Left lobe of liver (tissue), 2 donors: ENCODE data around the gene ALAS1. TPM values are rescaled to one million over a fixed set of nuclear protein-coding genes. Genes with fewer than 3 reads are reported as not detected.

ENCODE experiments used
- ATAC-seq: fragments of 200-7000 bp; cut with Tn5 transposase; one replicate; pipeline ENCODE4 v1.9.1; 2020; ENCODE audit warnings: mild to moderate bottlenecking, moderate library complexity
- DNase-seq: peaks from one replicate; pipeline ENCODE4 v3.0.0-alpha.2; 2020; ENCODE audit warnings: low spot score
- total RNA-seq: library from RNA; stranded (reverse); gene quantifications from one replicate; pipeline ENCODE4 v1.2.1, GENCODE V29; 2021
- donor health status: DM: no; HTN: no; CAD: no; lungs with moderate emphysema.
- donor health status: DM: no; HTN: yes; CAD: no.

Gene ALAS1
- total RNA-seq, 1 donor from 2014 or later, result 187 TPM

DNA sequence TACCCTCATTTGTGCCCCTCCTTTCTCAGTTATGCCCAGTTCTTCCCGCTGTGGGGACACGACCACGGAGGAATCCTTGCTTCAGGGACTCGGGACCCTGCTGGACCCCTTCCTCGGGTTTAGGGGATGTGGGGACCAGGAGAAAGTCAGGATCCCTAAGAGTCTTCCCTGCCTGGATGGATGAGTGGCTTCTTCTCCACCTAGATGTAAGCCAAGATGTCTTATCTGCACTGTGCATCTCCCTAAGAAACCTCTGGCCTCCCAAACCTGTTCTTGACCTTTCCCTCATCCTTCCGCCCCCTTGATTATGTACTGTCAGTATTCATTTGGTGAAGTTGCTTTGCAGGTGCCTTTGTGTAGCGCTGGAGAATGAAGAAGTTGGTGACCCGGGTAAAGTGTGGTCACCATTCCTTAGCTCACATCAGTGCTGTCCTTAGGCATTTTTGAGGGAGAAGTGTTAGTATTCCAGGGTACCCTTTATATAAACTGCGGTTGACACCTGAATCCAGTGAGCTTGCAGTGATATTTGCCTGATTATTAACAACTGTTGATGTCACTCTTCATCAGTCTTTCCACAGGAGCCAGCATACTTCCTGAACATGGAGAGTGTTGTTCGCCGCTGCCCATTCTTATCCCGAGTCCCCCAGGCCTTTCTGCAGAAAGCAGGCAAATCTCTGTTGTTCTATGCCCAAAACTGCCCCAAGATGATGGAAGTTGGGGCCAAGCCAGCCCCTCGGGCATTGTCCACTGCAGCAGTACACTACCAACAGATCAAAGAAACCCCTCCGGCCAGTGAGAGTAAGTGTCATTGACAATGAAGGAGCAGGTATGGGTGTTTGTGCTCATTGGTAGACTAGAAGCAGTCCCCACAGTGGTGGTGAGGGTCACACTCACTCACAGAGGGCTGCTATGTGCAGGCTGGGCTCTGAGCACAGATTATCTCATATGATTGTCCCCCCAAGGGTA lies 966 bp downstream of the ALAS1 start:
- DNase-seq (no peak), ATAC-seq (peak; percentile 8)

DNA sequence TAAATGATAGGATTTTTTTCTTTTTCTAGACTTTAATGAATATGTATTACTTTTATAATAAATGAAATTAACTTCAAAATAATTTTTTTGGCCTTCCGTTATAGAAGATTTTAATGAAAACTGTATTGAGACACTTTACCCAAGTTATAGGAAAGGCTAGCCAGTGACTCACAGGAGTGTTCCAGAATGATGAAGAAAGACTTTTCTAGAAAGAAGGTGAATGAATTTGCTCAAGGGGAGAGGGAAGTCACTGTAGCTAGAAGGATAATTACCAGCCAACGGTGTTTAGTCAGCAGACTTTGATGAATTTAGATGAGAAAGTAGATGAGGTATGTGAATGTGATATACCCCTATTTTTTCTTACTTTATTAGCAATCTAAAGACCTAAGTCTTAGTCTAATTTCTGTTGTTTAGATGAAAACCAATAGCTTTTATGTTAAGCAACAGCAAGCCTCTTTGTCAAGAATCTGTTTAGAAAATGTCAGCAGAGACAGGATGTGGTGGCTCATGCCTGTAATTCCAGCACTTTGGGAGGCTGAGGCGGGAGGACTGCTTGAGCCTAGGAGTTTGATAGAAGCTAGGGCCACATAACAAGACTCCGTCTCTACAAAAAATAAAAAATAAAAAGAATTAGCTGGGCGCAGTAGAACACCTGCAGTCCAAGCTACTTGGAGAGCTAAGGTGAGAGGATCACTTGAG lies 3.2 kb downstream of the ALAS1 start:
- DNase-seq, result no peak
- no peak for ATAC-seq

DNA sequence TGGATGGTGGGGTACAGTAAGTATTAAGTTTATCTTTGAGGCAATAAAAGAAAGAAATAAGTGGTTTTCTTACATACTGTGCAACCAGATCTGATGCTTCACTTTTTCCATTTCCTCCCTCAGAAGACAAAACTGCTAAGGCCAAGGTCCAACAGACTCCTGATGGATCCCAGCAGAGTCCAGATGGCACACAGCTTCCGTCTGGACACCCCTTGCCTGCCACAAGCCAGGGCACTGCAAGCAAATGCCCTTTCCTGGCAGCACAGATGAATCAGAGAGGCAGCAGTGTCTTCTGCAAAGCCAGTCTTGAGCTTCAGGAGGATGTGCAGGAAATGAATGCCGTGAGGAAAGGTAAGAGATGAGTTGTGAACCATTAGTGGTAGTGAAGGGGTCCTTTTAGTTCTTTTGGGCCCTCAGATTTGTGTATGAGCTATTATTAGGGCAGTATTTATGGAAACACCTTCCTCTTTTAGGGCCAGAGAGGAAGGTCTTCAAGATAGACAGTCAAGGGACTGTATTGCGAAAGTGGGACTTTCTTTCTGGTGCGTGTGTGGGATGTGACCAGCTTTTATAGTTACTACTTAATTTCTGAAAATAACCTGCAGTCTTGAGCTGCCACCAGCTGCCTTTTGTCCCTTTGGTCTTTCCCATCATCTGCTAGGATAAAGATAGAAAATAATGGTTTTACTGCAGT lies 4.6 kb downstream of the ALAS1 start:
- DNase-seq (no peak), ATAC-seq (peak; percentile 5)

DNA sequence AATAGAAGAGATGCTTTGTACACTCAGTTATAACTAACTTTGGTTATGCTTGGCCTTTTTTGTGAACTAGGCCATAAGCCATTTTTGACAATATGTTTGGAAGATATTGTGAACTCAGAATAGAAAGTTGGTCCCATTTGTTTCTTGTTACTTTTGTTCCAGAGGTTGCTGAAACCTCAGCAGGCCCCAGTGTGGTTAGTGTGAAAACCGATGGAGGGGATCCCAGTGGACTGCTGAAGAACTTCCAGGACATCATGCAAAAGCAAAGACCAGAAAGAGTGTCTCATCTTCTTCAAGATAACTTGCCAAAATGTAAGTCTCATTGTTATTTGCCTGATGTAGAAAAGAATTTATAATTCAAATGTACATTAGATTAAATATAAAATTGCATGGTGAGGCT lies 5.7 kb downstream of the ALAS1 start:
- DNase-seq (no peak), ATAC-seq (no peak)

DNA sequence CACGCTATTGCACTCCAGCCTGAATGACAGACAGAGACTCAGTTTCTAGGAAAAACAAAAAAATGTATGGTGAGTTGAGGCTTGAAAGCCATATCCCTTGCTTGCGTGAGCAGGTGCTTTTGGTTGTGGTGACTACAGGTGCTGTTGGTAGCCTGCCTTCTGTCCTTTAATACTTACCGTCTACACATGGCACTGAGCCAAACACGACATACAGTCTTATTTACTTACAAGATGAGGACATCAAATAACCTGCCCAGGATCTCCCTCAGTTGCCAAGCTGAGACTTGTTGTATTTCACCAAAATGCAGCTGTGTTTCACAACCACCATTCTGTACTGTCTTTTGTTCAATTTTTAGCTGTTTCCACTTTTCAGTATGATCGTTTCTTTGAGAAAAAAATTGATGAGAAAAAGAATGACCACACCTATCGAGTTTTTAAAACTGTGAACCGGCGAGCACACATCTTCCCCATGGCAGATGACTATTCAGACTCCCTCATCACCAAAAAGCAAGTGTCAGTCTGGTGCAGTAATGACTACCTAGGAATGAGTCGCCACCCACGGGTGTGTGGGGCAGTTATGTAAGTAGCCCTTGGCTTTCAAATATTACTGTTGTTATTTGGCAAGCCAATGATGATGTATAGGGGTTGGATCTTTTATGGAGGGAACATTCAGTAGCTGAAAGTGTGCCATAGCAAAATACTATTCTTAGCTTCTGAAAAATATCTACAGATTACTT lies 6.5 kb downstream of the ALAS1 start:
- DNase-seq, result peak; percentile 81
- ATAC-seq, result peak; percentile 46

DNA sequence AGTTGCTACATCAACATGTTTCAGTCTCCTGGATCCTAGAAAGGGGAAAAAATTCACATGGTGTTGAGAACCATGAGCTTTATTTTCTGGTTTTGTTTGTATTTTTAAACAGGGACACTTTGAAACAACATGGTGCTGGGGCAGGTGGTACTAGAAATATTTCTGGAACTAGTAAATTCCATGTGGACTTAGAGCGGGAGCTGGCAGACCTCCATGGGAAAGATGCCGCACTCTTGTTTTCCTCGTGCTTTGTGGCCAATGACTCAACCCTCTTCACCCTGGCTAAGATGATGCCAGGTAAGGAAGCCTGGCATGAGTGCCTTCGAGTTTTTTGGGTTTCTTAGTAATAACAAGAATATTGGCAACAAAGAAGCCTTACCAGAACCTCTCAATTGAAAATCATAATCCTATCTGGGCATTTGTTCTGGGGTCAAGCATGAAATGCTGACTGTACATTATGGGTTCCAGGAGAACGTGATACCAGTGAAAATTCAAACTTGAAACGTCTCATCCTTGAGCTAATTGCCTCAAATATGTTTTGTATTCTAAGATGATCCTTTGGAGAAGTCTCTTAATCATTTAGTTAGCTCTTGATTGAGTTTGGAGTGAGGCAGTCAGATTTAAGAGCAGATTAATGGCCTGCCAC lies 7.9 kb downstream of the ALAS1 start:
- DNase-seq (peak; percentile 74), ATAC-seq (peak; percentile 4)

DNA sequence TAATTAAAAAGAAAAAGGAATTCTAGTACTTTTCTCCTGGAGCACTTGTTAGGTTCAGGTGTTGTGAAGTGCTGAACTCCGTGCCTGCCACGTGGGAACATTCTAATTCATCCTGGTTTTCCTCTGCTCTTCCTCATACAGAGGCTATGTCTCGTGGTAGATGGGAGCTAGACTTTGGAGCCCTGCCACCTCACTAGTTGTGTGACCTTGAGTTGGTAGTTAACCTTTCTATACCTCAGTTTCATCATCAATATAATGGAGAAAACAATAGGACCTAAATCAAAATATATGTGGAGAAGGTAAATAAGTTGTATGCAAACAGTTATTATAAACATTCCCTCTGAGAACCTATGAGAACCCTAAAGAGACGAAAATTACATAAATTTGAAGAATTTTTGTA lies 10.6 kb downstream of the ALAS1 start:
- ATAC-seq, result no peak
- no peak for DNase-seq

DNA sequence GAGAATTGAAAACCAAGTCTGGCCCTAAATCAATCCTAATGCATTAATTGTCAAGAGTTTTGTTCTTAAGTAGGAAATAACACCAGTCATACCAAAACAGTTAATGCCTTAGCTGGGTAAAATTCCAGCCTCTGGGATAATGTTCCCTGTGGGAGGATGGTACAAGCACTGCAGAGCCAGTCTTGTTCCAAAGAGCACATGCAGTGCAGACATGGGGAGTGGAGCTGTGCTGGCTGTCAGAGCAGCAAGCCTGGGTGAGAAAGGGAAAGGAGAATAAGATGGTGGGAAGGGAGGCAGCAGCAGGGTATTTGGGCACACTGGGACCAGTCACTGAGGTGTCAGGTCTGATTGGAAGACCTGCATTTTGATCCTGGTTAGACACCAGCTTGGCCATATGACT lies 12.1 kb downstream of the ALAS1 start:
- DNase-seq (no peak), ATAC-seq (peak; percentile 25)

DNA sequence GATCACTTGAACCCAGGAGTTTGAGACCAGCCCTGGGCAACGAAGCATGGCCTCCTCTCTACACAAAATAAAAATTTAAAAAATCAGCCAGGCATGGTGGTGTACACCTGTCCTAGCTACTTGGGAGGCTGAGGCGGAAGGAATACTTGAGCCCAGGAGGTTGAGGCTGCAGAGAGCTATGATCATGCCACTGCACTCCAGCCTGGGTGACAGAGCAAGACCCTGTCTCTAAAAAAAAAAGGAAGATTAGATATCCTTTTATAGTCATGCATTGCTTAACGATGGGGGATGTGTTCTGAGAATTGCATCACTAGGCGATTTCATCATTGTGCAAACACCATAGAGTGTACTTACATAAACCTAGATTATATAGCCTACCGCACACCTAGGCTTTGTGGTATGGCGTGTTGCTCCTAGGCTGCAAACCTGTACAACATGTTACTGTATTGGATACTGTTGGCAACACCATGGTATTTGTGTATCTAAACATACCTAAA lies 12.6 kb downstream of the ALAS1 start:
- peak; percentile 43 for ATAC-seq
- no peak for DNase-seq

DNA sequence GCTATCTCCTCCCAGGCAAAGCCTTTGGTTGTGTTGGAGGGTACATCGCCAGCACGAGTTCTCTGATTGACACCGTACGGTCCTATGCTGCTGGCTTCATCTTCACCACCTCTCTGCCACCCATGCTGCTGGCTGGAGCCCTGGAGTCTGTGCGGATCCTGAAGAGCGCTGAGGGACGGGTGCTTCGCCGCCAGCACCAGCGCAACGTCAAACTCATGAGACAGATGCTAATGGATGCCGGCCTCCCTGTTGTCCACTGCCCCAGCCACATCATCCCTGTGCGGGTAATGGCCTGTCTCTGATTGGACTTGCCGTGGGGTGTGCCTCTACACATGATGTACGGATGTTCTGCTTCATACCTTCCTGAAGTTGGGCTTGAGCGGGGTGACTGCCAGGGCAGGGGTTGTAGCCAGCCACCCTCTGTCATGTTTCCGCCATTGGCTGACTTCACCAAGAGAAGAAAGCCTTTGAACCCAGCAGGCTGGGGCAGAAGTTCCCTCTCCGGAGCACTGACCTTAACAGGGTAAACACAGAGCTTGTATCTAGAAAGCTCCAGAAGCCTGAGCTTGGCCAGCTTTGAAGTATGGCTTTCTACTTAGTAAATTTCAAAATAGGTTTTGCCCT lies 13.4 kb downstream of the ALAS1 start:
- DNase-seq (peak; percentile 96), ATAC-seq (peak; percentile 69)

DNA sequence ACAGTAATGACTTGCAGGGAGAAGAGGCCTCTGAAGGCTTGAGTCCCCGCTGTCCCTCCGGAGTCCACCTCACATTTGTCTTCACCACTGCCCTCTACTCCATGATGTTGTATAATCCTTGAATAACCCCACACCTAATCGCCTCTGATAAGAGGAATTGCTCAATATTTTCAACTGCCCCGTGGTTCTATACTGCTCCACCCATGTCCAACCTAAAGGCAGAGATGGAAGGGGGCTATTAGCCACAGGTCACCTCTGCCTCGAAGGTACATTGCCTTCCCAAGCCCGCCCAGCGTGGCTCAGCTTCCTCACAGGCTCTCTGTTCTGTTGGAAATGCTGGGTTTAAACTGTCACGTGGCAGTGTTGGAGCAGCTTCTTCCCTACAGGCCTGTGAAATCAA lies 15.0 kb downstream of the ALAS1 start:
- DNase-seq, result no peak
- no peak for ATAC-seq

DNA sequence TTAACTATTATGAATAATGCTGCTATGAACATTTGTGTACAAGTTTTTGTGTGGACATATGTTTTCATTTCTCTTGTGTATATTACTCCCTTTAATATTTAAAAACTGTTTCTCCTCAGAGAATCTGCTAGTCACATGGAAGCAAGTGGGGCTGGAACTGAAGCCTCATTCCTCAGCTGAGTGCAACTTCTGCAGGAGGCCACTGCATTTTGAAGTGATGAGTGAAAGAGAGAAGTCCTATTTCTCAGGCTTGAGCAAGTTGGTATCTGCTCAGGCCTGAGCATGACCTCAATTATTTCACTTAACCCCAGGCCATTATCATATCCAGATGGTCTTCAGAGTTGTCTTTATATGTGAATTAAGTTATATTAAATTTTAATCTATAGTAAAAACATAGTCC lies 15.9 kb downstream of the ALAS1 start:
- ATAC-seq (no peak), DNase-seq (no peak)

DNA sequence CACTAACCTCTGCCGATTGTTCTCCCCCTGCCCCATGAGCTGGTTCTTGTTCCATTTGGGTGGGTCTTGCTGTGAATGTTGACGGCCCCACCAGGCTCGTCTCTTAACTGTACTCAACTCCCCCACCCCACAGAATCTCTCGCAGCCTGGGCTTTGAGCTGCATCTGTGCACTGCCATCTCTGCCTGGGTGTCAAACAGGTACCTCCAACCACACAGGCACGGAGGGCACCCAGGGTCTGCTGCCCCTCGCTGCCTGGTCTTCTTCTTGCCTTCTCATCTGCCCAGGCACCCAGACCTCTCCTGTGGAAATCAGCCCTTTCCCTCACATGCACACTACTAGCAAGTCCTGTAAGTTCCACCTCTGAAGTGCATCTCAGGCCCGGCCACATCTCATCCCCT lies 17.4 kb downstream of the ALAS1 start:
- ATAC-seq (no peak), DNase-seq (no peak)

DNA sequence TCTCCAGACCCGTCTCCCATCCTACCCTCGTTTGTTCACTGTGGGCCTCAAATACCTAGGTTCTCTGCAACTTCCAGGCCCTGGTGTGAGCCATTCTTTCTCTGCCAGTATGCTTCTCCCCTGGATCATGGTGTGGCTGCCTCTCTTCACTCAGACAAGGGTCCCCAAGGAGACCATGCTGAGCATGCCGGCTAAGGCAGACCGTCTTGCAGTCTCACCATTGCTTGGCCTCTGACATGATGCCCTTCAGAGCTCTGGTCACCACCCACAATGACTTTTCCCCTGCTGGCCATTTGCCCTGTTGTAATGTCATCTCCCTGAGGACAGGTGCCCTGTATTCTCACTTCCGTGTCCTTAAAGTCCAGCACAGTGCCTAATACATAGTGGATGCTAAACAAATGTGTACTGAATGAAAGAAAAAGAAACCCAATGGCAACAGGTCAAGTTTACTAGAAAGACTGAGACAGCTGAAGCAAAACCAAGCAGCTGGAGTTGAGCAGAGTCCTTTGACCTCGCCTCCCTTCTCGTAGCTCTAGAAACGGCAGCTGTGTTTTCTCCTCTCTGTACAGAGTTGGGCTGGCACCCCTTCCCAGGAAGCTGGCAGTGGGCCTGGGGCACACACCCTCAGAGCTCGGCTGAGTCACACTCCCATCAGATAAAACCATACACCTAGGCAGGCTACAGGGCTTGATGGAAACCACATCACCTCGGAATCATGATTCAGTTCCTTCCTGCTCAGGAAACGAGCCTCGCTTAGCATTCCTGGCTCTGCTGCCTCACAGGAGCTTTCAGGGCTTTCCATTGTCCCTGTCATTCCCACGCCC lies 18.8 kb downstream of the ALAS1 start:
- ATAC-seq (peak; percentile 58), DNase-seq (peak; percentile 85)

DNA sequence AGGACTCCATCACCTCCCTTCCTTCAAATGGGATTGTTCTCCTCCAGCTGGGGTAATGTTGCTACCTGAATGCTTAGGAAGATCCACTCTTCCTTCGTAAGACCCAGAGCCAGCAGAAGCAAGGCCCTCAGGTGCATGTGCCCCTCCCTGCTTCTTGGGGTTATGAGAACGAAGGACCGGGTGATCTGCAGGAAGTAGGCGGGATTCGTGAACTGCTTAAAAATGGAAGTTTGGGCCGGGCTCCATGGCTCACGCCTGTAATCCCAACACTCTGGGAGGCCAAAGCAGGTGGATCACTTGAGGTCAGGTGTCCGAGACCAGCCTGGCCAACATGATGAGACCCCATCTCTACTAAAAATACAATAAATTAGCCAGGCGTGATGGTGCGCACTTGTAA lies 19.4 kb downstream of the ALAS1 start:
- DNase-seq (no peak), ATAC-seq (no peak)

DNA sequence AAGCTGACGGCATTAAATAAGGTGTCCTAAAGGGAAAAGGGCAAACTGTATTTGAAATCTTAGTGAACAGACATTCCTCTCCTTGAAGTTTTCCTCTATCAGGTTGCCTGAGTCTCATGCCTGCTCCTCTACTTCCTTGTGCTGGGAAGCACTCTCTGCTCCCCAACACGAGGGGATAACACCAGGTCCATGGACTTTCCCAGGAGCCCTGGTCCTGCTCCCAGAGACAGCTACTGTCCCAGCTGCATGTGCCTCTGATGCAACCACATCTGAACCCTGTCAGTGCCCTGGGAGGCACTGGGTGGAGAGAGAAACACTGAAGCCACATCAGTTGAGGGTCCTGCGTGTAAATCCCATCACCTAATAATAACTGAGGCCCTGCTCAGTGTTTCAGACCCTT lies 20.1 kb downstream of the ALAS1 start:
- DNase-seq, result no peak
- ATAC-seq, result peak; percentile 21

DNA sequence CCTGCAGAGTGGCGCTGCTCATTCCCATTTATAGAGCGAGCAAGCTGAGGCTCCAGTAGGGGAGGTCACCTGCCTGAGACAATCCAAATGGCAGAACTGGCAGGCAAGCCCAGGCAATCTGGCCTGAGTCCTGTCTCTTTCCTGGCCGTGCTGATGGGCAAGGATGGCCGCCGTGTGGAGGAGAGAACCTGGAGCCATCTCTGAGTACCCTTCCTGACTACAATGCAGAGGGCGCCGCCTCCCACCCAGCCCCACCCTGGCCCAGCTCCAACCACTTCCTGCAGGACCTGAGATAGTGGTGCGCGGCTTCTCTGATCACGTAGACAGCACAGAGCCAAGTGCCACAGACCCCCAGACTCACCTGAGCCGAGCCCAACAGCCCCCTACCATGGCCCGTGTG lies 20.5 kb downstream of the ALAS1 start:
- DNase-seq (no peak), ATAC-seq (no peak)

DNA sequence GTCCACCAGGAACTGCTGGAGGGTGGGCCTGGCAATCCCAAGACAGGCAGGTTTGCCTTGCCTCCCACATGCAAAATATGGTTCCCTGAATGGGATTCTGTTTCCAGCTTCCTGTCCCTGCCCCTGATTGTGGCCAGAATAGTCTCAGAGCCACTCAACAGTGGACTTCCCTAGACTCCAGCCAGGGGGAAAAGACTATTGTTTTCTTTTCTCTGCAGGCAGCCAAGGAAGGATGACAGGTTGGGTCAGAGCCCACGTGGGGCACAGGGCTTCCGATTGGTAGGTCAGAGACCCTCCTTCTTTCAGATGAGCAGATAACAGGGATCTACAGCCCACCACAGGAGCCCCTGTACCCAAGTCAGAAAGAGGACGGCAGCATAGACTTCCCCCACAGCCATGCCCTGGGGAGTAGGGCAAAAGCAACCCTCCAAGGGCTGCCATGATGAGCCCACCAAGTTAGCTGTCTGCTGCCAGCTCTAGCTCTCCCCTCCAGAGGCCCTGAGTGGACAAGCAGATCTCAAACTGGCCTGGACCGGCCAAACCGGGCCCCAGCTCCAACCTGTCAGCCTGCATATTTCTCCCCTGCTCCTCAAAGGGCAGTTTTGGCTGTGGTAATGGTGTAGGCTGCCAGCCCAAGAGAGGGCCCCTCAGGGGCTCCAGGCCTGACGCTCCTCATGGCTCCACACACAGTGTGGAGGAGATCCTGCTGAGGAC lies 21.1 kb downstream of the ALAS1 start:
- ATAC-seq (no peak), DNase-seq (no peak)
